ENCODE measurements around the gene ZNF599.

Gene ZNF599

GRCh38 chr19:34744896-34745690 is 27.9 kb downstream of the ZNF599 start:
- DNase-seq, result no peak

DNA sequence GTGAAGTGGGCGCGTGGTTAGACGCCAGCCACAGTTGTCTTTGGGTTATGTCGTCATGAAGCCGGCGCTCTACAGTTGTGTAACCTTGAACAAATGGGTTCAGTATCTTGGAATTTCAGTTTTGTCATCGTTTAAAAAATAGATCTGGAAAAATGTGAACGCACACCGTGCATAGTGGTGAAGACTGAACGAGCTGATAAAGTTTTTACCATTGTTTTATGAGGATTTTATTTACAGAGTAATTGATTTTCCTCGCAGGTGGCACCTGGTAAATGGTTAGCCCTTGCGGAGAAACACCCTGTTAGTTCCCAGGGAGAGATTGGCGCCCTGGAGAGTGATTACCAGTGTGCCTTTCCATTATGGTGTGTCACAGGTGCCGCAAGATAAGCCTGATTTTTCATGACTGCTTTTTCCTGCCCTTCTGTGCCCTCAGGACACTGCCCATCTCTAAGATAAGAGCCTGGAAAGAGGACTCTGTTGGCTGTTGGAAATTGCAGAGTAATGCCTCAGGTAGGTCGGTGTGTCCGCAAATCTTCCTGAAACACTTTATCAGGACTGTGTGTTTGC is 38.4 kb downstream of the ZNF599 start:
- no peak for DNase-seq

GRCh38 chr19:34733746-34734536 is 39.1 kb downstream of the ZNF599 start, which contains the start of gene ZNF181:
ZNF181 (plus strand) TSS chr19:34734243; CDS start chr19:34735038, 795 bp downstream.
- DNase-seq, result peak; percentile 53 to 98 (median 88)

- DNase-seq, result peak in 15 of 51 donors; percentile 51 to 81 (median 72)
Observed at GRCh38 chr19:34733266-34733745, 39.7 kb downstream of the ZNF599 start.

GRCh38 chr19:34732612-34733211 is 40.3 kb downstream of the ZNF599 start:
- DNase-seq, result no peak

GRCh38 chr19:34731964-34732363 is 41.1 kb downstream of the ZNF599 start:
- DNase-seq, result peak in 1 of 51 donors; percentile 0

- no peak for DNase-seq
Observed at GRCh38 chr19:34731019-34731829, 41.8 kb downstream of the ZNF599 start.

GRCh38 chr19:34725400-34725799 is 47.6 kb downstream of the ZNF599 start:
- no peak for DNase-seq

DNA sequence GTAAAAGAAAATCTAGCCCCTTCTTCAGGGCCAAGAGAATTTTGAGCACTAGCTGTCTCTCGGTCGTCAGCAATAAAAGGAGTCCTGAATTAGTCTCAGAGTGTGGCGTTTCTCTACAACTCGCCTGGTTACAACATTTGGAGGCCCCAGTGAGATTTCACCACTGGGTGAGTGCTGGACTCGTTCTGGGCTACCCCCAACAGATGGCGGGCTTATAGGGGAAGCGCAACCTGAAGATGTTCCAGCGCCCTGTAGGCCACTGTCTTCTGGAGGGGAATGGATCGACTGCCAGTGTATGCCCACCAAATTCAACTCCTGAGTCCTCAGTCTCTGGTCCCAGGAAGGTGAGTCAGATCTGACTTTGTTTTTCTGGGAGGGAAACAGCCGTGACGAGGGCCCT is 50.7 kb downstream of the ZNF599 start:
- no peak for DNase-seq

GRCh38 chr19:34715357-34715756 is 57.7 kb downstream of the ZNF599 start:
- DNase-seq, result no peak

DNA sequence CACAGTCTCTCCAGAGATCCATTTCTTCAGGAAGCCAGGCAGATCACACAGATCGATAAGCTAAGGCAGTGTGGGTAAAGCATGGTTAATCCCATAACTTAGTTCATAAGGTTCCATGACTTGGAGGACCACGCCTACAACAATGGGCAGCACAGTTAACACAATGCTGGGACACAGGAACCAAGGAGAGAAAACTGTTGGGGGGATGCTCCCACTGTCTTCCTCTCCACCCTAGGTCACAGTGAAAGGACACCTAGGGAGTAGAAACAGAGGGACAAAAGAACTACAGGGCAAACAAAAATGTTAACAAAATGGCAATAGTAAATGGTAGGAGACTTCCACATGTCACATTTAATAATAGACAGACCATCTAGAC is 59.8 kb downstream of the ZNF599 start:
- DNase-seq, result no peak

GRCh38 chr19:34712395-34713261 is 60.4 kb downstream of the ZNF599 start:
- DNase-seq, result peak in 19 of 51 donors; percentile 3 to 62 (median 30)

GRCh38 chr19:34711890-34712289 is 61.1 kb downstream of the ZNF599 start:
- no peak for DNase-seq
